Effector memory CD8-positive, alpha-beta T cell (primary cell): ENCODE data around the gene PCDHA7.
"Not testable (repeated sequence)": the region's sequence is repeated elsewhere in the genome, so short reads cannot be mapped to it uniquely, and the experiment has no call there.

ENCODE experiments used
- ATAC-seq: fragments of 150-1000 bp; cut with Tn5 transposase; replicated peaks from 2 replicates; pipeline ENCODE4 v1.10.0; 2021; ENCODE audit warnings: mild to moderate bottlenecking, moderate library complexity
- DNase-seq, 3 experiments: peaks; one replicate each; pipeline ENCODE4 v3.0.0; 2021
- H3K27ac Mint-ChIP-seq, 2 donors: one replicate each; pipeline ENCODE4 v1.8.0; 2022; ENCODE audit warnings: mild to moderate bottlenecking in 2 of 2, mixed read lengths in 2 of 2, moderate library complexity in 2 of 2
- H3K27me3 Mint-ChIP-seq, 2 donors: one replicate each; pipeline ENCODE4 v1.8.0; 2022; ENCODE audit warnings: mixed read lengths in 2 of 2
- H3K36me3 Mint-ChIP-seq: one replicate; pipeline ENCODE4 v1.8.0; 2022; ENCODE audit warnings: mild to moderate bottlenecking, moderate library complexity, mixed read lengths; ENCODE audit not compliant: insufficient read depth
- H3K4me1 Mint-ChIP-seq, 2 donors: one replicate each; pipeline ENCODE4 v1.8.0; 2022; ENCODE audit warnings: low read depth in 2 of 2, mixed read lengths in 2 of 2
- H3K4me3 Mint-ChIP-seq, 2 donors: one replicate each; pipeline ENCODE4 v1.8.0; 2022; ENCODE audit warnings: mild to moderate bottlenecking in 2 of 2, mixed read lengths in 2 of 2, moderate library complexity in 2 of 2
- H3K9me3 Mint-ChIP-seq, 2 donors: one replicate each; pipeline ENCODE4 v1.8.0; 2022; ENCODE audit warnings: mixed read lengths in 2 of 2

The PCDHA7 gene

GRCh38 chr5:140802381-140802780 is 31.7 kb upstream of the PCDHA7 start:
- peaks cover 25 to 29% of the 10 kb centered on the region in 2 donors for H3K27me3 Mint-ChIP-seq
- not testable (repeated sequence) for ATAC-seq, H3K4me1 Mint-ChIP-seq, H3K4me3 Mint-ChIP-seq, DNase-seq, H3K36me3 Mint-ChIP-seq, H3K9me3 Mint-ChIP-seq, H3K27ac Mint-ChIP-seq

GRCh38 chr5:140802781-140803271 is 31.2 kb upstream of the PCDHA7 start:
- no peak overlapping the region for H3K4me3 Mint-ChIP-seq
- no peaks in the 10 kb centered on the region for H3K4me1 Mint-ChIP-seq
- peaks cover 25 to 29% of the 10 kb centered on the region in 2 donors for H3K27me3 Mint-ChIP-seq
- ATAC-seq, result no peak
- H3K9me3 Mint-ChIP-seq, result peaks cover 0 to 6% of the 10 kb centered on the region in 2 donors
- no peak for DNase-seq
- H3K36me3 Mint-ChIP-seq, result peaks cover 3% of the 10 kb centered on the region
- no peak overlapping the region for H3K27ac Mint-ChIP-seq

GRCh38 chr5:140806834-140807775 is 27.0 kb upstream of the PCDHA7 start, which contains the start of gene PCDHA4:
Gene PCDHA4, plus strand, starts transcription at chr5:140807068.
- ATAC-seq (no peak), DNase-seq (no peak)
- no peak within 1 kb of the TSS for H3K27ac Mint-ChIP-seq
- peaks cover 0 to 6% of the 10 kb centered on the region in 2 donors for H3K9me3 Mint-ChIP-seq
- H3K36me3 Mint-ChIP-seq, result peaks cover 3% of the 10 kb centered on the region
- H3K4me1 Mint-ChIP-seq, result no peaks in the 10 kb centered on the region
- no peak within 1 kb of the TSS for H3K4me3 Mint-ChIP-seq
- H3K27me3 Mint-ChIP-seq, result peaks cover 22 to 25% of the 10 kb centered on the region in 2 donors

- not testable (repeated sequence) for ATAC-seq, H3K9me3 Mint-ChIP-seq, DNase-seq, H3K4me3 Mint-ChIP-seq, H3K4me1 Mint-ChIP-seq, H3K27ac Mint-ChIP-seq, H3K36me3 Mint-ChIP-seq
- H3K27me3 Mint-ChIP-seq, result peaks cover 25 to 26% of the 10 kb centered on the region in 2 donors
Observed at GRCh38 chr5:140808241-140808888, 25.7 kb upstream of the PCDHA7 start.

- peaks cover 24 to 25% of the 10 kb centered on the region in 2 donors for H3K27me3 Mint-ChIP-seq
- no peak overlapping the region for H3K27ac Mint-ChIP-seq
- H3K36me3 Mint-ChIP-seq, result peaks cover 3% of the 10 kb centered on the region
- H3K4me3 Mint-ChIP-seq, result no peak overlapping the region
- H3K9me3 Mint-ChIP-seq, result peaks cover 0 to 6% of the 10 kb centered on the region in 2 donors
- ATAC-seq (no peak), DNase-seq (no peak)
- H3K4me1 Mint-ChIP-seq, result no peaks in the 10 kb centered on the region
Observed at GRCh38 chr5:140808889-140809291, 25.2 kb upstream of the PCDHA7 start.

GRCh38 chr5:140821375-140822280 is 12.4 kb upstream of the PCDHA7 start, which contains the start of gene PCDHA5:
Gene PCDHA5, plus strand, starts transcription at chr5:140821613.
- peaks cover 8 to 18% of the 10 kb centered on the region in 2 donors for H3K27me3 Mint-ChIP-seq
- no peak within 1 kb of the TSS for H3K4me3 Mint-ChIP-seq
- H3K27ac Mint-ChIP-seq, result no peak within 1 kb of the TSS
- no peak for ATAC-seq
- no peaks in the 10 kb centered on the region for H3K36me3 Mint-ChIP-seq
- H3K9me3 Mint-ChIP-seq, result no peaks in the 10 kb centered on the region
- no peak for DNase-seq
- H3K4me1 Mint-ChIP-seq, result no peaks in the 10 kb centered on the region

- no peaks in the 10 kb centered on the region for H3K9me3 Mint-ChIP-seq
- H3K4me1 Mint-ChIP-seq, result no peaks in the 10 kb centered on the region
- H3K27ac Mint-ChIP-seq, result no peak overlapping the region
- H3K27me3 Mint-ChIP-seq, result peaks cover 14 to 24% of the 10 kb centered on the region in 2 donors
- DNase-seq, result no peak
- ATAC-seq, result no peak
- no peak overlapping the region for H3K4me3 Mint-ChIP-seq
- H3K36me3 Mint-ChIP-seq, result no peaks in the 10 kb centered on the region
Observed at GRCh38 chr5:140822281-140822629, 11.8 kb upstream of the PCDHA7 start.

- H3K36me3 Mint-ChIP-seq, ATAC-seq, H3K9me3 Mint-ChIP-seq, H3K4me3 Mint-ChIP-seq, H3K27ac Mint-ChIP-seq, DNase-seq, H3K4me1 Mint-ChIP-seq: not testable (repeated sequence)
- H3K27me3 Mint-ChIP-seq, result peaks cover 15 to 24% of the 10 kb centered on the region in 2 donors
Observed at GRCh38 chr5:140822969-140823368, 11.1 kb upstream of the PCDHA7 start.

- Mint-ChIP-seq H3K4me3 (no peak overlapping the region), H3K4me1 (no peaks in the 10 kb centered on the region), H3K36me3 (no peaks in the 10 kb centered on the region), H3K9me3 (no peaks in the 10 kb centered on the region), H3K27me3 (peaks cover 15 to 19% of the 10 kb centered on the region in 2 donors), H3K27ac (no peak overlapping the region)
- no peak for DNase-seq
- ATAC-seq, result no peak
Observed at GRCh38 chr5:140823475-140823874, 10.6 kb upstream of the PCDHA7 start.

GRCh38 chr5:140827704-140828361 is 6.2 kb upstream of the PCDHA7 start, which contains the start of gene PCDHA6:
Gene PCDHA6, plus strand, starts transcription at chr5:140827960. Its CDS starts 132 bp downstream, at chr5:140828092.
- Mint-ChIP-seq H3K4me1 (no peaks in the 10 kb centered on the region), H3K9me3 (no peaks in the 10 kb centered on the region), H3K27me3 (peaks cover 20 to 26% of the 10 kb centered on the region in 2 donors), H3K4me3 (no peak within 1 kb of the TSS), H3K27ac (no peak within 1 kb of the TSS), H3K36me3 (no peaks in the 10 kb centered on the region)
- ATAC-seq (no peak), DNase-seq (no peak)

GRCh38 chr5:140828362-140828737 is 5.7 kb upstream of the PCDHA7 start:
- H3K9me3 Mint-ChIP-seq, result no peaks in the 10 kb centered on the region
- DNase-seq (no peak), ATAC-seq (no peak)
- no peaks in the 10 kb centered on the region for H3K4me1 Mint-ChIP-seq
- peaks cover 24 to 31% of the 10 kb centered on the region in 2 donors for H3K27me3 Mint-ChIP-seq
- H3K27ac Mint-ChIP-seq, result no peak overlapping the region
- no peak overlapping the region for H3K4me3 Mint-ChIP-seq
- no peaks in the 10 kb centered on the region for H3K36me3 Mint-ChIP-seq
